Tibial artery (tissue), 4 donors: ENCODE data around the gene BABAM1.

Experiments used
- DNase-seq, 2 donors: peaks; one replicate each; pipeline ENCODE4 v3.0.0-alpha.2; 2019
- H3K27ac ChIP-seq, 2 donors: fragments of 200-600 bp; sonication (generic) in 1 of 2; 1 replicate in 1 of 2; 2 replicates in 1 of 2; pipeline ENCODE4 v1.5.1; 2018 to 2019; ENCODE audit warnings: mild to moderate bottlenecking in 1 of 2
- H3K27me3 ChIP-seq, 2 donors: fragments of 200-600 bp; sonication (generic) in 1 of 2; one replicate each; pipeline versions ENCODE4 v1.5.1 to v1.6.0; 2016 to 2019
- H3K36me3 ChIP-seq, 3 donors: fragments of 200-600 bp; sonication (generic) in 2 of 3; one replicate each; pipeline ENCODE4 v1.5.1; 2016 to 2019; ENCODE audit warnings: mild to moderate bottlenecking in 2 of 3
- H3K4me1 ChIP-seq, 4 donors: fragments of 200-600 bp; sonication (generic) in 2 of 4; 1 replicate in 3 of 4; 2 replicates in 1 of 4; pipeline ENCODE4 v1.5.1; 2016 to 2019
- H3K4me3 ChIP-seq, 2 donors: fragments of 200-600 bp; sonication (generic) in 1 of 2; 1 replicate in 1 of 2; 2 replicates in 1 of 2; pipeline ENCODE4 v1.5.1; 2018 to 2019; ENCODE audit warnings: mild to moderate bottlenecking in 2 of 2
- H3K9me3 ChIP-seq, 3 donors: fragments of 200-600 bp; sonication (generic) in 1 of 3; one replicate each; pipeline ENCODE4 v1.5.1; 2016 to 2019
- intact Hi-C: fragments of 100-400 bp; cut with DNase I; formaldehyde crosslinking; loops from one replicate; pipeline ENCODE4 v1.15.0; 2023; ENCODE audit warnings: low total_unique reads
- TF ChIP-seq, protein P1 (sequence below), 2 experiments: fragments of 200-600 bp in 1 of 2; fragments of 450-650 bp in 1 of 2; IDR thresholded peaks; one replicate each; pipeline ENCODE4 v1.5.1; 2017 to 2019; ENCODE audit warnings: antibody characterized with exemption in 2 of 2, mild to moderate bottlenecking in 1 of 2, moderate library complexity in 1 of 2

BABAM1 gene

DNA sequence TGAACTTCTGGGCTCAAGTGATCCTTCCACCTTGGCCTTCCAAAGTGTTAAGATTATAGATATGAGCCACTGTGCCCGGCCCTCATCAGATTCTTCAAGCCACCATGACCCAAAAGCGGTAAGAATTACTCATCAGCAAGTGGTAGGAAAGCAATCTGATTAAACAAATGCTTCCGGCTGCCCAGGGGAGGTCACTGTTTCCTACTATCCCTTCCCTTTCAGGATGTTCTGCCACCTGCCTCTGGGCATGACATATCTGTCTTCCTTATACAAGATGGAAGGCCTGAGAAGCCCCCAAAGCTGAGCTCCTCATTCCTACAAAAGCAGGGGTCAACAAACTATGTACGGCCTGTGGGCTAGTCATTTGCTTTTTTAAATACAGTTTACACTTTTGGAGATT lies 29.0 kb downstream of the BABAM1 start:
- no peak overlapping the region for H3K27ac ChIP-seq
- TF ChIP-seq, protein P1, sequence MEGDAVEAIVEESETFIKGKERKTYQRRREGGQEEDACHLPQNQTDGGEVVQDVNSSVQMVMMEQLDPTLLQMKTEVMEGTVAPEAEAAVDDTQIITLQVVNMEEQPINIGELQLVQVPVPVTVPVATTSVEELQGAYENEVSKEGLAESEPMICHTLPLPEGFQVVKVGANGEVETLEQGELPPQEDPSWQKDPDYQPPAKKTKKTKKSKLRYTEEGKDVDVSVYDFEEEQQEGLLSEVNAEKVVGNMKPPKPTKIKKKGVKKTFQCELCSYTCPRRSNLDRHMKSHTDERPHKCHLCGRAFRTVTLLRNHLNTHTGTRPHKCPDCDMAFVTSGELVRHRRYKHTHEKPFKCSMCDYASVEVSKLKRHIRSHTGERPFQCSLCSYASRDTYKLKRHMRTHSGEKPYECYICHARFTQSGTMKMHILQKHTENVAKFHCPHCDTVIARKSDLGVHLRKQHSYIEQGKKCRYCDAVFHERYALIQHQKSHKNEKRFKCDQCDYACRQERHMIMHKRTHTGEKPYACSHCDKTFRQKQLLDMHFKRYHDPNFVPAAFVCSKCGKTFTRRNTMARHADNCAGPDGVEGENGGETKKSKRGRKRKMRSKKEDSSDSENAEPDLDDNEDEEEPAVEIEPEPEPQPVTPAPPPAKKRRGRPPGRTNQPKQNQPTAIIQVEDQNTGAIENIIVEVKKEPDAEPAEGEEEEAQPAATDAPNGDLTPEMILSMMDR (IDR thresholded peaks at IDR 0.05) = no peak
- H3K27me3 ChIP-seq = no peaks in the 10 kb centered on the region
- no peaks in the 10 kb centered on the region for H3K9me3 ChIP-seq
- no peak overlapping the region for H3K4me3 ChIP-seq
- peaks cover 0 to 12% (median 8%) of the 10 kb centered on the region in 4 donors for H3K4me1 ChIP-seq
- H3K36me3 ChIP-seq = peaks cover 0 to 44% (median 13%) of the 10 kb centered on the region in 3 donors
- DNase-seq = no peak
- intact Hi-C loops = no loop called here

DNA sequence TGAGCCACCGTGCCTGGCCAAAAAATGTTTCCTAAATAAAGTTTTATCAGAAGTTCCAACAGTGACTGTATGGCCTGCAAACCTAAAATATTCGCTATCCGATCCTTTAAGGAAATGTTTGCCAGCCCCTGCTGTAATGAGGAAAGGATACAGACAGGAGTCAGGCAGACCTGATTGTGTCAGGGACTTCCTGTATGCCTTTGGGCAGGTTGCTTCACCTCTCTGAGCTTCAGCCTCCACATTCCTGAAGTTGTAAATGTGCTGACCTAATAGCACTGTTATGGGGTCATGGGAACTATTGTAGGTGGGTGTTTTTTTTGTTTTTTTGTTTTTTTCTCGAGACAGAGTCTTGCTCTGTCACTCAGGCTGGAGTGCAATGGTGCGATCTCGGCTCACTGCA lies 29.7 kb downstream of the BABAM1 start:
- TF ChIP-seq, protein P1 (IDR thresholded peaks at IDR 0.05) = no peak
- Histone ChIP-seq H3K27me3 (no peaks in the 10 kb centered on the region), H3K4me3 (no peak overlapping the region), H3K9me3 (no peaks in the 10 kb centered on the region), H3K27ac (no peak overlapping the region), H3K4me1 (peaks cover 0 to 11% (median 5%) of the 10 kb centered on the region in 4 donors), H3K36me3 (peaks cover 0 to 47% (median 13%) of the 10 kb centered on the region in 3 donors)
- intact Hi-C loops = no loop called here
- no peak for DNase-seq

GRCh38 chr19:17300992-17301619 lies 33.9 kb downstream of the BABAM1 start:
- Histone ChIP-seq H3K9me3 (no peaks in the 10 kb centered on the region), H3K4me1 (peaks cover 0 to 34% (median 26%) of the 10 kb centered on the region in 4 donors), H3K36me3 (peaks cover 0 to 39% (median 13%) of the 10 kb centered on the region in 3 donors), H3K4me3 (no peak overlapping the region), H3K27ac (no peak overlapping the region), H3K27me3 (no peaks in the 10 kb centered on the region)
- intact Hi-C loops = loop anchor here (5.0 kb wide), 1 partner anchor 86 kb away; no protein-coding TSS in a partner anchor
- no peak for DNase-seq
- TF ChIP-seq, protein P1 (IDR thresholded peaks at IDR 0.05) = no peak

- Histone ChIP-seq H3K4me3 (peak overlapping the region; percentile 81 to 89), H3K36me3 (peaks cover 0 to 34% (median 13%) of the 10 kb centered on the region in 3 donors), H3K27me3 (no peaks in the 10 kb centered on the region), H3K27ac (peak overlapping the region; percentile 82 to 88), H3K9me3 (no peaks in the 10 kb centered on the region), H3K4me1 (peaks cover 0 to 47% (median 36%) of the 10 kb centered on the region in 4 donors)
- TF ChIP-seq, protein P1 (IDR thresholded peaks at IDR 0.05) = no peak
- intact Hi-C loops = loop anchor here (5.0 kb wide), 1 partner anchor 85 kb away; no protein-coding TSS in a partner anchor
- no peak for DNase-seq
Measured at GRCh38 chr19:17302391-17303166, 35.3 kb downstream of the BABAM1 start.

GRCh38 chr19:17303167-17303939 lies 36.1 kb downstream of the BABAM1 start, which contains the start of gene ABHD8:
ABHD8 (minus strand) TSS chr19:17303425; CDS start chr19:17301616, 1,809 bp downstream.
- no peaks in the 10 kb centered on the region for H3K27me3 ChIP-seq
- DNase-seq = peak; percentile 95 to 97
- H3K4me3 ChIP-seq = peak within 1 kb of the TSS; percentile 81 to 89
- peaks cover 0 to 47% (median 36%) of the 10 kb centered on the region in 4 donors for H3K4me1 ChIP-seq
- peaks cover 0 to 30% (median 9%) of the 10 kb centered on the region in 3 donors for H3K36me3 ChIP-seq
- intact Hi-C loops = loop anchor here (5.0 kb wide), 1 partner anchor 84 kb away; no protein-coding TSS in a partner anchor
- peak within 1 kb of the TSS; percentile 82 to 88 for H3K27ac ChIP-seq
- no peaks in the 10 kb centered on the region for H3K9me3 ChIP-seq
- TF ChIP-seq, protein P1 (IDR thresholded peaks at IDR 0.05) = peak; percentile 79 to 86
